ENCODE data around the gene LEF1.

- TF ChIP-seq HDGF (IDR thresholded peaks at IDR 0.05; ENCODE audit: borderline replicate concordance) (no peak), BHLHE40 (IDR thresholded peaks at IDR 0.05; ENCODE audit: borderline replicate concordance) (no peak), NFRKB (IDR thresholded peaks at IDR 0.05) (no peak), SUZ12 (IDR thresholded peaks at IDR 0.05) (no peak), FOXA1 (IDR thresholded peaks at IDR 0.05) (no peak), SP1 (IDR thresholded peaks at IDR 0.05) (no peak), PKNOX1 (IDR thresholded peaks at IDR 0.05) (no peak), FOXM1 (IDR thresholded peaks at IDR 0.05; ENCODE audit: borderline replicate concordance) (no peak)
Observed at GRCh38 chr4:108049406-108049805, 119.3 kb downstream of the LEF1 start.

Measured in HEK293T (cell line).